ENCODE results near the gene PACRG.

PACRG gene

DNA sequence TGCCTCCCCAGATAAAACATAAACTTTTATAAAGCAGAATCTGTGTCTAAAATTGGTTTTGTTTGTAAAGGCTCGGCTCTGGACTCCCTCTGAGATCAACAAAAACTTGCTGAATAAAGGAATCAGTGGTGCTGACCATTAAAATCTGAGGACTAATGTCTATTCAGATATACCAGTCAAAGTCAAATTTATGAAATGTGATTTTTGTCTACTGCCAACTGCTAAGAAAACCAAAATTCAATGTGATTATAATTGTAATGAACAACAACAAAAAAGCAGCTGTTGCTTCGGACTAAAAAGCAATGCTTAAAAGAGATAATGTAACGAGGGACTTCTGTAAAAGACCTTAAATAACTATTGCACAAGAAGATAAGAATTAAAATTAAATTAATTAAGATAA, 26.8 kb upstream of the PACRG start:
- Histone ChIP-seq H3K4me3 (ENCODE audit: severe bottlenecking) (no peak overlapping the region), H3K9me3 (ENCODE audit: severe bottlenecking) (no peaks in the 10 kb centered on the region), H3K4me1 (ENCODE audit: insufficient read depth, poor library complexity, severe bottlenecking) (no peaks in the 10 kb centered on the region), H3K27ac (ENCODE audit: poor library complexity, severe bottlenecking) (no peak overlapping the region), H3K36me3 (ENCODE audit: low read depth) (no peaks in the 10 kb centered on the region), H3K27me3 (ENCODE audit: insufficient read depth, poor library complexity, severe bottlenecking) (no peaks in the 10 kb centered on the region)
- ATAC-seq (ENCODE audit: low read depth): no peak
- DNase-seq (ENCODE audit: low spot score): no peak
- TF ChIP-seq, protein P1, sequence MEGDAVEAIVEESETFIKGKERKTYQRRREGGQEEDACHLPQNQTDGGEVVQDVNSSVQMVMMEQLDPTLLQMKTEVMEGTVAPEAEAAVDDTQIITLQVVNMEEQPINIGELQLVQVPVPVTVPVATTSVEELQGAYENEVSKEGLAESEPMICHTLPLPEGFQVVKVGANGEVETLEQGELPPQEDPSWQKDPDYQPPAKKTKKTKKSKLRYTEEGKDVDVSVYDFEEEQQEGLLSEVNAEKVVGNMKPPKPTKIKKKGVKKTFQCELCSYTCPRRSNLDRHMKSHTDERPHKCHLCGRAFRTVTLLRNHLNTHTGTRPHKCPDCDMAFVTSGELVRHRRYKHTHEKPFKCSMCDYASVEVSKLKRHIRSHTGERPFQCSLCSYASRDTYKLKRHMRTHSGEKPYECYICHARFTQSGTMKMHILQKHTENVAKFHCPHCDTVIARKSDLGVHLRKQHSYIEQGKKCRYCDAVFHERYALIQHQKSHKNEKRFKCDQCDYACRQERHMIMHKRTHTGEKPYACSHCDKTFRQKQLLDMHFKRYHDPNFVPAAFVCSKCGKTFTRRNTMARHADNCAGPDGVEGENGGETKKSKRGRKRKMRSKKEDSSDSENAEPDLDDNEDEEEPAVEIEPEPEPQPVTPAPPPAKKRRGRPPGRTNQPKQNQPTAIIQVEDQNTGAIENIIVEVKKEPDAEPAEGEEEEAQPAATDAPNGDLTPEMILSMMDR (IDR thresholded peaks at IDR 0.05; ENCODE audit: poor library complexity, severe bottlenecking): no peak

DNA sequence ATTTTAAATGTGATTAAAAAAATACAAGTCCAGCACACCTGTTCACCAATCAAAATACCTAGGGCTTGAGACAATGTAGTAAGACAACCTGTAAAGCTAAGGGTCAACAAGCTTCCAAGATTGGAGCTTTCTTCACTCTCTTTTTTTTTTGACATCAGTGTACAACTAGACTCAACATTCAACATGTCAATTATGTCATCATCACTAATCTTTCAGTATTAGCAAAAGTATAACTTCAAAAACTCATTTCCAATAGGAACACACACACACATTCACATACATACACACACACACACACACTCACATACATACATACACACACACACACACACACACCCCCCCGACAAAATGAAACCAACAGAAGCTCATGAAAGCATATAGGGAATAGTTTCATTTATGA, 26.2 kb upstream of the PACRG start:
- DNase-seq (ENCODE audit: low spot score) (no peak), ATAC-seq (ENCODE audit: low read depth) (no peak)
- Histone ChIP-seq H3K4me1 (ENCODE audit: insufficient read depth, poor library complexity, severe bottlenecking) (no peaks in the 10 kb centered on the region), H3K36me3 (ENCODE audit: low read depth) (no peaks in the 10 kb centered on the region), H3K4me3 (ENCODE audit: severe bottlenecking) (no peak overlapping the region), H3K27me3 (ENCODE audit: insufficient read depth, poor library complexity, severe bottlenecking) (no peaks in the 10 kb centered on the region), H3K27ac (ENCODE audit: poor library complexity, severe bottlenecking) (no peak overlapping the region), H3K9me3 (ENCODE audit: severe bottlenecking) (no peaks in the 10 kb centered on the region)
- TF ChIP-seq, protein P1 (IDR thresholded peaks at IDR 0.05; ENCODE audit: poor library complexity, severe bottlenecking): no peak

DNA sequence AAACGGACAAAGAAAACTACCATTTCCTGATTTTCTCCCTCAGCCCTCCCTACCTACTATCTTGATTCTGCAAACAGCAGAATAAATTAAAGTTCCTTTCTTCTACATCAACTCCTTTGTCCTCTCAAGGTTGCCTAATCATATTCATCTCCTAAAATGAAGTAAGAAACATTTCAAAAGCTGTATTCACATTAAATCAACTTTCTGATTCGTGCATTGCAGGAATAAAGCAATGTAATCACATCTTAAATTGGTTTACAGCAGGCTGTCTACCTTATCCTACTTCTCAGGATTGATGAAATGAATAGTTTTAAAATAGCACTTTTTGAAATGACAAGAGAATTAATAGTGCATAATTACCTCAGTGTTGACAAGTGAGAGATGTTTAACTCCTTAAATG, 25.3 kb upstream of the PACRG start:
- TF ChIP-seq, protein P1 (IDR thresholded peaks at IDR 0.05; ENCODE audit: poor library complexity, severe bottlenecking): no peak
- no peaks in the 10 kb centered on the region for H3K4me1 ChIP-seq (ENCODE audit: insufficient read depth, poor library complexity, severe bottlenecking)
- no peak overlapping the region for H3K4me3 ChIP-seq (ENCODE audit: severe bottlenecking)
- no peak for ATAC-seq (ENCODE audit: low read depth)
- DNase-seq (ENCODE audit: low spot score): no peak
- H3K27ac ChIP-seq (ENCODE audit: poor library complexity, severe bottlenecking): no peak overlapping the region
- H3K36me3 ChIP-seq (ENCODE audit: low read depth): no peaks in the 10 kb centered on the region
- H3K9me3 ChIP-seq (ENCODE audit: severe bottlenecking): no peaks in the 10 kb centered on the region
- H3K27me3 ChIP-seq (ENCODE audit: insufficient read depth, poor library complexity, severe bottlenecking): no peaks in the 10 kb centered on the region

DNA sequence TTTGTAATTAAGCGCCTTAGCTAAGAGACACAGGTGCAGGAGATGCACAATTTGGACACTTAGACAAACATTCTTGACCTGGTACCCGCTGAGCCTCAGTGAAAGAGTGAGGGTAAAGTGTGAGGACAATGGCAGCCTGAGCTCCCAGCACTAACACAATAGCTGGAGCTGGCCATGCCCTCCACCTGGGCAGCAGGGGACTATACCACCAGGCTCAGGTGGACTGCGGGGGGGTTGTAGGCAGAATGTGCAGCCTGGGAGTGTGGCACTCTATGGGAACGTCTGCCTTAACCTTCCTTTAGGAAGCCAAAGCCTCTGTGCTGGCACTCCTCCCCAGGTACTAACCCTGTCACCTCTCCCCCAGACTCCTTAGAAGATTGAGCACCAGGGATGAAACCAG, 23.8 kb upstream of the PACRG start:
- H3K27me3 ChIP-seq (ENCODE audit: insufficient read depth, poor library complexity, severe bottlenecking): no peaks in the 10 kb centered on the region
- H3K36me3 ChIP-seq (ENCODE audit: low read depth): no peaks in the 10 kb centered on the region
- TF ChIP-seq, protein P1 (IDR thresholded peaks at IDR 0.05; ENCODE audit: poor library complexity, severe bottlenecking): no peak
- H3K4me1 ChIP-seq (ENCODE audit: insufficient read depth, poor library complexity, severe bottlenecking): no peaks in the 10 kb centered on the region
- DNase-seq (ENCODE audit: low spot score): no peak
- no peak overlapping the region for H3K27ac ChIP-seq (ENCODE audit: poor library complexity, severe bottlenecking)
- no peak for ATAC-seq (ENCODE audit: low read depth)
- H3K9me3 ChIP-seq (ENCODE audit: severe bottlenecking): no peaks in the 10 kb centered on the region
- no peak overlapping the region for H3K4me3 ChIP-seq (ENCODE audit: severe bottlenecking)

DNA sequence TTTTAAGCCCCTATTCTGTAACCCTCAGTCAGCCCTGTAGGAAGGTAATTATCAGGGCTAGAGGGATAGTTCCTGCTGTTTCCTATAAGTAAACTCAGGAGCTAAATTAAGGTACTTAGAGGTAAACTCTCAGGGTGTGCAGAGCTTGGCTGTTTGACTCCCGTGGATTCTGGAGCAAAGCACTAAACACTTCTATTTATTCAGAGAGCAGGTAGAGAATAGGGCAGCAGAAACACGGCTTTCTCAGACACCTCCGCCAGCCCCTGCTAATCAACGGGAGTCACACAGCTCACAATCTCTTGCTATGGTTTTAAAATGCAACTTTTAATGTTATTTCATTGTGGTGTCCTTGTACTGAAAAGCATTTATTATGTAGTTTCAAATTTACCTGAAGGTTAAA, 22.0 kb upstream of the PACRG start:
- Histone ChIP-seq H3K9me3 (ENCODE audit: severe bottlenecking) (no peaks in the 10 kb centered on the region), H3K27ac (ENCODE audit: poor library complexity, severe bottlenecking) (no peak overlapping the region), H3K36me3 (ENCODE audit: low read depth) (no peaks in the 10 kb centered on the region), H3K27me3 (ENCODE audit: insufficient read depth, poor library complexity, severe bottlenecking) (no peaks in the 10 kb centered on the region), H3K4me1 (ENCODE audit: insufficient read depth, poor library complexity, severe bottlenecking) (no peaks in the 10 kb centered on the region), H3K4me3 (ENCODE audit: severe bottlenecking) (no peak overlapping the region)
- ATAC-seq (ENCODE audit: low read depth) (no peak), DNase-seq (ENCODE audit: low spot score) (no peak)
- TF ChIP-seq, protein P1 (IDR thresholded peaks at IDR 0.05; ENCODE audit: poor library complexity, severe bottlenecking): no peak
